Testis (tissue), 2 donors: ENCODE results near the gene DCDC2.
"Not testable (repeated sequence)": the region's sequence is repeated elsewhere in the genome, so short reads cannot be mapped to it uniquely, and the experiment has no call there.

Source experiments
- CTCF ChIP-seq, 3 experiments: fragments of 450-650 bp in 2 of 3; fragments of 200-600 bp in 1 of 3; sonication (generic) in 1 of 3; IDR thresholded peaks; one replicate each; pipeline ENCODE4 v1.5.1; 2016 to 2019; ENCODE audit warnings: antibody characterized with exemption in 3 of 3, mild to moderate bottlenecking in 2 of 3, moderate library complexity in 1 of 3
- POLR2A ChIP-seq: fragments of 450-650 bp; IDR thresholded peaks from one replicate; pipeline ENCODE4 v1.6.1; 2017; ENCODE audit warnings: antibody characterized with exemption, mild to moderate bottlenecking, moderate library complexity

DNA sequence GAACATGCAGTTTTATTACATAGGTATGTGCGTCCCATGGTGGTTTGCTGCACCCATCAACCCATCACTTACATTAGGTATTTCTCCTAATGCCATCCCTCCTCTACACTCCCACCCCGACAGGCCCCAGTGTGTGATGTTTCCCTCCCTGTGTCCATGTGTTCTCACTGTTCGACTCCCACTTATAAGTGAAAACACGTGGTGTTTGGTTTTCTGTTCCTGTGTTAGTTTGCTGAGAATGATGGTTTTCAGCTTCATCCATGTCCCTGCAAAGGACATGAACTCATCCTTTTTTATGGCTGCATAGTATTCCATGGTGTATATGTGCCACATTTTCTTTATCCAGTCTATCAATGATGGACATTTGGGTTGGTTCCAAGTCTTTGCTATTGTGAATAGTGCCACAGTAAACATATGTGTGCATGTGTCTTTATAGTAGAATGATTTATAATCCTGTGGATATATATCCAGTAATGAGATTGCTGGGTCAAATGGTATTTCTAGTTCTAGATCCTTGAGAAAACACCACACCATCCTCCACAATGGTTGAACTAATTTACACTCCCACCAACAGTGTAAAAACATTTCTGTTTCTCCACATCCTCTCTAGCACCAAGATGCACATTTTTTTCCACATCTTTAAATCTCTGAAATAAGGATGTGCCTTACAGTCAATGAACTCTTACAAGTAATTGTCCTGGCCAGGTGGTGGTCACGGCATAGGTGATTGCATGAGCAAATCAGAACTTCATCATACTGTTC is 26.7 kb upstream of the DCDC2 start:
- not testable (repeated sequence) for TF ChIP-seq CTCF (IDR thresholded peaks at IDR 0.05); POLR2A
